ENCODE data around the gene DDAH1.

The DDAH1 gene

DNA sequence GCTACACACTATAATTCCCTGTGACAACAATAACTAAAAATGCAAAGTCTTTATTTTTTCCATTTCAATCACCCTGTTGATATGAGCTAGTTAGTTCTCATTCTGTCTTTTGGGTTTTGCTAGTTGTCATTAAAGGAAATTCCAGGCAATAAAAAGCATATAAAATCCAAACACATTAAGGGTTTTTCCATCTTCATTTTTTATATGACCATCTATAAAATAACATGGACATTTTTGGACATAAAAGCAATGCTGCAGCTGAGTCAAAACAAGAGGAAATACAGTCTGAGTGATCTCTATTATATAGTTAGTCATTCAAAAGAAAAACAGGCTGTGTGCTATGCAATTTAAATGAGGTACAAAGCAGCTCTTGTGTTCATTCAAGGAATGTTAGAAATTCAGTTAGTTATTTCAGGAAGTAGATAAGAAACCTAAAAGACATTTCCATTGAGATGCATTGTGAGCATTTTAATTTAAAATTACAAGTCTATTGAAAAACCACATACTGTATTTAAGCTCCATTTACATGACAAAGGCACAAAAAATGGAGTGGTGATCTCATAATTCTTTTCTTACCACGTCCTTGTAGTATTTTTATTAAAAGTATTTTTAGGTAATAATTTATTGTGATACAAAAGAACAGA, 121.2 kb downstream of the DDAH1 start:
- Histone ChIP-seq H3K4me1 (ENCODE audit: control insufficient read depth, low read length) (no peaks in the 10 kb centered on the region), H3K4me3 (ENCODE audit: low read length) (no peak overlapping the region), H3K9me3 (ENCODE audit: control insufficient read depth, insufficient read depth, low read length) (no peaks in the 10 kb centered on the region), H3K9me2 (replicated peaks; ENCODE audit: control insufficient read depth, low read length) (no peaks in the 10 kb centered on the region), H3K27ac (ENCODE audit: low read depth, low read length) (no peak overlapping the region), H4K20me1 (ENCODE audit: control insufficient read depth, insufficient read depth, low read depth, low read length) (no peaks in the 10 kb centered on the region), H3K27me3 (ENCODE audit: control insufficient read depth, low read length) (peaks cover 3% of the 10 kb centered on the region; the same call in 1 of the 2 replicates), H3F3A (ENCODE audit: control insufficient read depth, insufficient read depth) (no peaks in the 10 kb centered on the region), H3K36me3 (ENCODE audit: control insufficient read depth, low read length) (no peaks in the 10 kb centered on the region), H3K4me2 (ENCODE audit: low read length) (no peak overlapping the region), H3K79me2 (ENCODE audit: control insufficient read depth, low read length) (no peaks in the 10 kb centered on the region)
- no peak for TF ChIP-seq EZH2phosphoT487 (IDR thresholded peaks at IDR 0.05; ENCODE audit: borderline replicate concordance, low read length)
- TF ChIP-seq, protein P1, sequence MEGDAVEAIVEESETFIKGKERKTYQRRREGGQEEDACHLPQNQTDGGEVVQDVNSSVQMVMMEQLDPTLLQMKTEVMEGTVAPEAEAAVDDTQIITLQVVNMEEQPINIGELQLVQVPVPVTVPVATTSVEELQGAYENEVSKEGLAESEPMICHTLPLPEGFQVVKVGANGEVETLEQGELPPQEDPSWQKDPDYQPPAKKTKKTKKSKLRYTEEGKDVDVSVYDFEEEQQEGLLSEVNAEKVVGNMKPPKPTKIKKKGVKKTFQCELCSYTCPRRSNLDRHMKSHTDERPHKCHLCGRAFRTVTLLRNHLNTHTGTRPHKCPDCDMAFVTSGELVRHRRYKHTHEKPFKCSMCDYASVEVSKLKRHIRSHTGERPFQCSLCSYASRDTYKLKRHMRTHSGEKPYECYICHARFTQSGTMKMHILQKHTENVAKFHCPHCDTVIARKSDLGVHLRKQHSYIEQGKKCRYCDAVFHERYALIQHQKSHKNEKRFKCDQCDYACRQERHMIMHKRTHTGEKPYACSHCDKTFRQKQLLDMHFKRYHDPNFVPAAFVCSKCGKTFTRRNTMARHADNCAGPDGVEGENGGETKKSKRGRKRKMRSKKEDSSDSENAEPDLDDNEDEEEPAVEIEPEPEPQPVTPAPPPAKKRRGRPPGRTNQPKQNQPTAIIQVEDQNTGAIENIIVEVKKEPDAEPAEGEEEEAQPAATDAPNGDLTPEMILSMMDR (IDR thresholded peaks at IDR 0.05; ENCODE audit: low read depth, low read length, poor library complexity, severe bottlenecking), result no peak

DNA sequence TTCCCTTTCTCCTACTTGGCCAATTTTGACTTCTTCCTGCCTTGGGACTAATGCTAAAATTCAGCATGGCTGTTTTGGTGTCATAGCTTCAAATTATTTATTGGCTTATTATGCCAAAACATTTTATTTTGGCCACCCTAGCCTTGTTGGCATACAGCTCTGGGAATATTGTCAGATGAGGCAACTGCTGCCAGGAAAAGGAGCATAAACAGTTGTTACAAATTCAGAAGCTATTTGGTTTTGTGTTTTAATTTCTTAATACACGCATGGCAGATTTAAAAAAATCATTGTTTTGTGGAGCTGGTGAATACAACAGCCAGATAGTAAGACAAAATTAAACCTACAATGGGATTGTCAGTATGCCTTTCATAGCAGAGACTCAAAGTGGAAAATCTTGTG, 121.7 kb downstream of the DDAH1 start:
- H3K9me2 ChIP-seq (replicated peaks; ENCODE audit: control insufficient read depth, low read length), result no peaks in the 10 kb centered on the region
- H3K36me3 ChIP-seq (ENCODE audit: control insufficient read depth, low read length), result no peaks in the 10 kb centered on the region
- peaks cover 5% of the 10 kb centered on the region for H3K27me3 ChIP-seq (ENCODE audit: control insufficient read depth, low read length)
- H3K4me3 ChIP-seq (ENCODE audit: low read length), result no peak overlapping the region
- no peaks in the 10 kb centered on the region for H4K20me1 ChIP-seq (ENCODE audit: control insufficient read depth, insufficient read depth, low read depth, low read length)
- H3K9me3 ChIP-seq (ENCODE audit: control insufficient read depth, insufficient read depth, low read length), result no peaks in the 10 kb centered on the region
- H3K4me2 ChIP-seq (ENCODE audit: low read length), result no peak overlapping the region
- H3K79me2 ChIP-seq (ENCODE audit: control insufficient read depth, low read length), result no peaks in the 10 kb centered on the region
- no peaks in the 10 kb centered on the region for H3F3A ChIP-seq (ENCODE audit: control insufficient read depth, insufficient read depth)
- no peaks in the 10 kb centered on the region for H3K4me1 ChIP-seq (ENCODE audit: control insufficient read depth, low read length)
- no peak overlapping the region for H3K27ac ChIP-seq (ENCODE audit: low read depth, low read length)
- no peak for TF ChIP-seq EZH2phosphoT487 (IDR thresholded peaks at IDR 0.05; ENCODE audit: borderline replicate concordance, low read length)
- TF ChIP-seq, protein P1 (IDR thresholded peaks at IDR 0.05; ENCODE audit: low read depth, low read length, poor library complexity, severe bottlenecking), result no peak

DNA sequence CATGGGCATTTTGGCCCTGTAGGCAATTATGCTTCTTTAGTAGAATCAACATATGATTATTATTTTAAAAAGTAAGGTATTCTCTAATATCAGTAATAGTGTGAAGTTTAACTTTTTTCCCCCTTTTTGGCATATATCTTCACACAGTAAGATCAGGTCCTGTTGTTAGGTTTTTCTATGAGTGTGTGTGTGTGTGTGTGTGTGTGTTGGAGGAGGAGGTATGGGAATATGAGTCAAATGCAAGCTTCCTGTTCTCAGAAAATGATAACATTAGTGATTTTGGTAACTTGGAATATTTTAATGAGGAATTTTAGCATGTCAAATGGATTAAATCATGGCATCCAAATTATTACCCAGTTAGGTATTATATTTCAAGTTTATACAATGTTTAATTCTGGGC, 122.8 kb downstream of the DDAH1 start:
- H3K27ac ChIP-seq (ENCODE audit: low read depth, low read length), result no peak overlapping the region
- no peaks in the 10 kb centered on the region for H4K20me1 ChIP-seq (ENCODE audit: control insufficient read depth, insufficient read depth, low read depth, low read length)
- no peaks in the 10 kb centered on the region for H3K9me3 ChIP-seq (ENCODE audit: control insufficient read depth, insufficient read depth, low read length)
- H3K4me2 ChIP-seq (ENCODE audit: low read length), result no peak overlapping the region
- no peak overlapping the region for H3K4me3 ChIP-seq (ENCODE audit: low read length)
- TF ChIP-seq, protein P1 (IDR thresholded peaks at IDR 0.05; ENCODE audit: low read depth, low read length, poor library complexity, severe bottlenecking), result no peak
- no peak for TF ChIP-seq EZH2phosphoT487 (IDR thresholded peaks at IDR 0.05; ENCODE audit: borderline replicate concordance, low read length)
- H3K9me2 ChIP-seq (replicated peaks; ENCODE audit: control insufficient read depth, low read length), result no peaks in the 10 kb centered on the region
- H3K36me3 ChIP-seq (ENCODE audit: control insufficient read depth, low read length), result no peaks in the 10 kb centered on the region
- peaks cover 9% of the 10 kb centered on the region for H3K27me3 ChIP-seq (ENCODE audit: control insufficient read depth, low read length)
- no peaks in the 10 kb centered on the region for H3K79me2 ChIP-seq (ENCODE audit: control insufficient read depth, low read length)
- H3F3A ChIP-seq (ENCODE audit: control insufficient read depth, insufficient read depth), result no peaks in the 10 kb centered on the region
- H3K4me1 ChIP-seq (ENCODE audit: control insufficient read depth, low read length), result no peaks in the 10 kb centered on the region
